BLaER1 treated with 17β-estradiol and CSF1 and Interleukin-3, amounts not matched to agents 10 nM and 100 nM (cell line): Measurements from ENCODE around the gene GBF1.

Source experiments
- H3K27ac ChIP-seq, 11 experiments: shearing (Covaris generic); formaldehyde crosslinking; 2 replicates each; pipeline ENCODE4 v1.8.1; 2022
- H3K27me3 ChIP-seq, 11 experiments: shearing (Covaris generic); formaldehyde crosslinking; 2 replicates each; pipeline ENCODE4 v1.8.1; 2022
- H3K36me3 ChIP-seq, 11 experiments: shearing (Covaris generic); formaldehyde crosslinking; 2 replicates each; pipeline ENCODE4 v1.8.1; 2022
- H3K4me1 ChIP-seq, 10 experiments: shearing (Covaris generic); formaldehyde crosslinking; 2 replicates each; pipeline ENCODE4 v1.8.1; 2022
- H3K4me2 ChIP-seq, 11 experiments: shearing (Covaris generic); formaldehyde crosslinking; 2 replicates each; pipeline ENCODE4 v1.8.1; 2022
- H3K4me3 ChIP-seq, 10 experiments: shearing (Covaris generic); formaldehyde crosslinking; 2 replicates each; pipeline ENCODE4 v1.8.1; 2022
- H3K9ac ChIP-seq, 11 experiments: shearing (Covaris generic); formaldehyde crosslinking; 2 replicates each; pipeline ENCODE4 v1.8.1; 2022
- H3K9me3 ChIP-seq, 11 experiments: shearing (Covaris generic); formaldehyde crosslinking; replicated peaks in 1 of 11; 2 replicates each; pipeline ENCODE4 v1.8.1; 2022
- H4K20me1 ChIP-seq, 11 experiments: shearing (Covaris generic); formaldehyde crosslinking; 2 replicates each; pipeline ENCODE4 v1.8.1; 2022
- Cebpa-rat ChIP-seq, 11 experiments: shearing (Covaris generic); IDR thresholded peaks; 2 replicates each; pipeline ENCODE4 v1.8.1; 2022

The GBF1 gene

GRCh38 chr10:102424916-102425315, 179.6 kb downstream of the GBF1 start:
- H3K27me3 ChIP-seq = no peaks in the 10 kb centered on the region
- peaks cover 22 to 39% (median 27%) of the 10 kb centered on the region in 10 experiments for H3K4me1 ChIP-seq
- H4K20me1 ChIP-seq = peaks cover 9 to 52% (median 38%) of the 10 kb centered on the region in 11 experiments; a peak in 17 of 22 replicates
- H3K9me3 ChIP-seq = no peaks in the 10 kb centered on the region
- no peak overlapping the region for H3K4me2 ChIP-seq
- TF ChIP-seq Cebpa-rat (IDR thresholded peaks at IDR 0.05) = no peak
- no peak overlapping the region for H3K4me3 ChIP-seq
- peaks cover 22 to 60% (median 33%) of the 10 kb centered on the region in 11 experiments for H3K36me3 ChIP-seq
- no peak overlapping the region for H3K27ac ChIP-seq
- H3K9ac ChIP-seq = peak overlapping the region in 2 of 11 experiments; percentile 11 to 29; a peak in 1 of 22 replicates

- Histone ChIP-seq H4K20me1 (peaks cover 9 to 52% (median 38%) of the 10 kb centered on the region in 11 experiments; a peak in 17 of 22 replicates), H3K27ac (no peak overlapping the region), H3K4me2 (peak overlapping the region in 1 of 11 experiments; percentile 15; a peak in 1 of 22 replicates), H3K9me3 (no peaks in the 10 kb centered on the region), H3K36me3 (peaks cover 22 to 64% (median 33%) of the 10 kb centered on the region in 11 experiments), H3K4me3 (no peak overlapping the region), H3K27me3 (no peaks in the 10 kb centered on the region), H3K9ac (no peak overlapping the region; a peak in 1 of 22 replicates), H3K4me1 (peaks cover 17 to 36% (median 22%) of the 10 kb centered on the region in 10 experiments)
- no peak for TF ChIP-seq Cebpa-rat (IDR thresholded peaks at IDR 0.05)
These were observed 180.1 kb downstream of the GBF1 start for GRCh38 chr10:102425444-102425843.

GRCh38 chr10:102426803-102427287, 181.5 kb downstream of the GBF1 start:
- H3K27me3 ChIP-seq = no peaks in the 10 kb centered on the region
- no peak overlapping the region for H3K4me3 ChIP-seq
- H3K9me3 ChIP-seq = no peaks in the 10 kb centered on the region
- H3K27ac ChIP-seq = no peak overlapping the region
- H4K20me1 ChIP-seq = peaks cover 9 to 48% (median 38%) of the 10 kb centered on the region in 11 experiments; a peak in 17 of 22 replicates
- H3K4me1 ChIP-seq = peaks cover 24 to 49% (median 30%) of the 10 kb centered on the region in 10 experiments
- peaks cover 22 to 68% (median 33%) of the 10 kb centered on the region in 11 experiments for H3K36me3 ChIP-seq
- no peak for TF ChIP-seq Cebpa-rat (IDR thresholded peaks at IDR 0.05)
- H3K4me2 ChIP-seq = peak overlapping the region in 1 of 11 experiments; percentile 4; a peak in 1 of 22 replicates
- H3K9ac ChIP-seq = no peak overlapping the region

- Histone ChIP-seq H3K27ac (no peak overlapping the region), H4K20me1 (peaks cover 5 to 27% (median 19%) of the 10 kb centered on the region in 11 experiments; a peak in 14 of 22 replicates)
These were observed 184.1 kb downstream of the GBF1 start for GRCh38 chr10:102429468-102429867.

GRCh38 chr10:102431452-102432124, 186.3 kb downstream of the GBF1 start:
- Histone ChIP-seq H3K9ac (peak overlapping the region; percentile 85 to 95 (median 90)), H3K36me3 (peaks cover 0 to 32% (median 5%) of the 10 kb centered on the region in 11 experiments; a peak in 9 of 22 replicates), H3K27ac (peak overlapping the region; percentile 78 to 93 (median 88)), H3K4me2 (peak overlapping the region; percentile 88 to 100 (median 95)), H3K27me3 (peaks cover 0 to 26% (median 0%) of the 10 kb centered on the region in 11 experiments; a peak in 8 of 22 replicates), H3K4me3 (peak overlapping the region; percentile 74 to 96 (median 82)), H3K4me1 (peaks cover 45 to 52% (median 50%) of the 10 kb centered on the region in 10 experiments), H3K9me3 (no peaks in the 10 kb centered on the region), H4K20me1 (peaks cover 0 to 16% (median 5%) of the 10 kb centered on the region in 11 experiments; a peak in 13 of 22 replicates)
- TF ChIP-seq Cebpa-rat (IDR thresholded peaks at IDR 0.05) = no peak

More at GRCh38 chr10:102429468-102429867, 184.1 kb downstream of the GBF1 start:
- H3K4me3 ChIP-seq = no peak overlapping the region
- H3K4me2 ChIP-seq = no peak overlapping the region; a peak in 1 of 22 replicates
- peaks cover 6 to 50% (median 18%) of the 10 kb centered on the region in 11 experiments for H3K36me3 ChIP-seq
- no peaks in the 10 kb centered on the region for H3K9me3 ChIP-seq
- no peak overlapping the region for H3K9ac ChIP-seq
- H3K27me3 ChIP-seq = peaks cover 0 to 9% (median 0%) of the 10 kb centered on the region in 11 experiments; a peak in 6 of 22 replicates
- no peak for TF ChIP-seq Cebpa-rat (IDR thresholded peaks at IDR 0.05)
- H3K4me1 ChIP-seq = peaks cover 26 to 53% (median 32%) of the 10 kb centered on the region in 10 experiments
